HEK293T (cell line): ENCODE measurements around the gene UBR2.

ENCODE experiments used
- BHLHE40 ChIP-seq: fragments of 450-650 bp; IDR thresholded peaks from 2 replicates; pipeline ENCODE4 v1.6.1; 2016; ENCODE audit warnings: mild to moderate bottlenecking, moderate library complexity, borderline replicate concordance
- ELF4 ChIP-seq: fragments of 450-650 bp; IDR thresholded peaks from 2 replicates; pipeline ENCODE4 v1.6.1; 2017; ENCODE audit warnings: antibody characterized with exemption
- FOXA1 ChIP-seq: fragments of 450-650 bp; IDR thresholded peaks from 2 replicates; pipeline ENCODE4 v1.6.1; 2016; ENCODE audit warnings: mild to moderate bottlenecking
- FOXM1 ChIP-seq: fragments of 450-650 bp; IDR thresholded peaks from 2 replicates; pipeline ENCODE4 v1.6.1; 2017; ENCODE audit warnings: mild to moderate bottlenecking, borderline replicate concordance
- LEF1 ChIP-seq: fragments of 450-650 bp; IDR thresholded peaks from 2 replicates; pipeline ENCODE4 v1.6.1; 2017; ENCODE audit warnings: mild to moderate bottlenecking, borderline replicate concordance
- NFRKB ChIP-seq: fragments of 450-650 bp; IDR thresholded peaks from 2 replicates; pipeline ENCODE4 v1.6.1; 2016; ENCODE audit warnings: mild to moderate bottlenecking, moderate library complexity
- SP1 ChIP-seq: fragments of 450-650 bp; IDR thresholded peaks from 2 replicates; pipeline ENCODE4 v1.6.1; 2017
- ZNF384 ChIP-seq: fragments of 450-650 bp; IDR thresholded peaks from 2 replicates; pipeline ENCODE4 v1.6.1; 2016
- TF ChIP-seq, protein P1 (sequence below): fragments of 450-650 bp; IDR thresholded peaks from 2 replicates; pipeline ENCODE4 v1.6.1; 2016

DNA sequence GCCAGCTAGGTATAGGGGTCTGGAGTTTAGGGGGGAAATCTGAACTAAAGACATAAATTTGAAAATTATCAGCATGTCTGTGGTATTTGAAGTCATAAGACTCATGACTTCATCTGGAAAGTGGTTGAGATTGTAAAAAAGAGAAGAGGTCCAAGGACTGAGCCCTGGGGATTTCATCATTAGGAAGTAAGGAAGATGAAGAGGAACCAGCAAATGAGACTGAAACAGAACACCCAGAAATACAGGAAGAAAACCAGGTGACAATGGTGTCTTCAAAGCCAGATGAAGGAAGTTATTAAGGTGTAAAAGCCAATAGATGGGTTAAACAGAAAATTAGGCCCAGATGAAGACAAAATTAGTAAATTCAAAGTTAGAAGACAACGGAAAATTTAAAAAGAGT, 49.1 kb upstream of the UBR2 start:
- TF ChIP-seq FOXM1 (no peak), SP1 (no peak), FOXA1 (no peak), NFRKB (no peak), ZNF384 (no peak), ELF4 (no peak), BHLHE40 (no peak), LEF1 (no peak)
- TF ChIP-seq, protein P1, sequence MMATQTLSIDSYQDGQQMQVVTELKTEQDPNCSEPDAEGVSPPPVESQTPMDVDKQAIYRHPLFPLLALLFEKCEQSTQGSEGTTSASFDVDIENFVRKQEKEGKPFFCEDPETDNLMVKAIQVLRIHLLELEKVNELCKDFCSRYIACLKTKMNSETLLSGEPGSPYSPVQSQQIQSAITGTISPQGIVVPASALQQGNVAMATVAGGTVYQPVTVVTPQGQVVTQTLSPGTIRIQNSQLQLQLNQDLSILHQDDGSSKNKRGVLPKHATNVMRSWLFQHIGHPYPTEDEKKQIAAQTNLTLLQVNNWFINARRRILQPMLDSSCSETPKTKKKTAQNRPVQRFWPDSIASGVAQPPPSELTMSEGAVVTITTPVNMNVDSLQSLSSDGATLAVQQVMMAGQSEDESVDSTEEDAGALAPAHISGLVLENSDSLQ = no peak
